ENCODE data around the gene MTMR3.
"Not testable (repeated sequence)": the region's sequence is repeated elsewhere in the genome, so short reads cannot be mapped to it uniquely, and the experiment has no call there.

Gene MTMR3

GRCh38 chr22:29956680-29957079 is 73.7 kb downstream of the MTMR3 start:
- FAIRE-seq (no peak), DNase-seq (ENCODE audit: low spot score) (no peak)

- no peak for DNase-seq (ENCODE audit: low spot score)
- FAIRE-seq = no peak
Observed at GRCh38 chr22:29958170-29958569, 75.2 kb downstream of the MTMR3 start.

GRCh38 chr22:29964776-29965175 is 81.8 kb downstream of the MTMR3 start:
- DNase-seq (ENCODE audit: low spot score) (no peak), FAIRE-seq (no peak)

- DNase-seq (ENCODE audit: low spot score) (no peak), FAIRE-seq (no peak)
Observed at GRCh38 chr22:29967461-29967860, 84.5 kb downstream of the MTMR3 start.

GRCh38 chr22:29971607-29972006 is 88.6 kb downstream of the MTMR3 start:
- DNase-seq (ENCODE audit: low spot score) = no peak
- no peak for FAIRE-seq

GRCh38 chr22:29972121-29972520 is 89.1 kb downstream of the MTMR3 start:
- FAIRE-seq (no peak), DNase-seq (ENCODE audit: low spot score) (no peak)

GRCh38 chr22:29973269-29973668 is 90.3 kb downstream of the MTMR3 start:
- DNase-seq (ENCODE audit: low spot score) (no peak), FAIRE-seq (no peak)

- not testable (repeated sequence) for FAIRE-seq
Observed at GRCh38 chr22:29973680-29974079, 90.7 kb downstream of the MTMR3 start.

GRCh38 chr22:29975494-29975893 is 92.5 kb downstream of the MTMR3 start:
- DNase-seq (ENCODE audit: low spot score) (no peak), FAIRE-seq (no peak)

More at GRCh38 chr22:29973680-29974079, 90.7 kb downstream of the MTMR3 start:
- not testable (repeated sequence) for DNase-seq (ENCODE audit: low spot score)

GRCh38 chr22:29977107-29977506 is 94.1 kb downstream of the MTMR3 start:
- FAIRE-seq (no peak), DNase-seq (ENCODE audit: low spot score) (no peak)

GRCh38 chr22:29979777-29980321 is 96.9 kb downstream of the MTMR3 start:
- DNase-seq (ENCODE audit: low spot score) (no peak), FAIRE-seq (no peak)

- DNase-seq (ENCODE audit: low spot score) (no peak), FAIRE-seq (no peak)
Observed at GRCh38 chr22:29983296-29983917, 100.4 kb downstream of the MTMR3 start.

GRCh38 chr22:29985912-29986311 is 102.9 kb downstream of the MTMR3 start:
- DNase-seq (ENCODE audit: low spot score) (no peak), FAIRE-seq (no peak)

GRCh38 chr22:29987137-29987536 is 104.2 kb downstream of the MTMR3 start:
- FAIRE-seq (no peak), DNase-seq (ENCODE audit: low spot score) (no peak)

- FAIRE-seq = no peak
Observed at GRCh38 chr22:29988719-29989118, 105.7 kb downstream of the MTMR3 start.

GRCh38 chr22:29989446-29989845 is 106.5 kb downstream of the MTMR3 start:
- DNase-seq (ENCODE audit: low spot score) (no peak), FAIRE-seq (no peak)

More at GRCh38 chr22:29988719-29989118, 105.7 kb downstream of the MTMR3 start:
- no peak for DNase-seq (ENCODE audit: low spot score)

- no peak for DNase-seq (ENCODE audit: low spot score)
- FAIRE-seq = no peak
Observed at GRCh38 chr22:29992341-29993275, 109.6 kb downstream of the MTMR3 start.

GRCh38 chr22:29994027-29994715 is 111.2 kb downstream of the MTMR3 start:
- FAIRE-seq (peak; percentile 95), DNase-seq (ENCODE audit: low spot score) (peak; percentile 91)

- no peak for FAIRE-seq
- DNase-seq (ENCODE audit: low spot score) = peak; percentile 62
Observed at GRCh38 chr22:29994943-29995342, 112.0 kb downstream of the MTMR3 start.

GRCh38 chr22:29997107-29997506 is 114.1 kb downstream of the MTMR3 start:
- FAIRE-seq = no peak
- DNase-seq (ENCODE audit: low spot score) = no peak

GRCh38 chr22:29997516-29997915 is 114.5 kb downstream of the MTMR3 start:
- no peak for FAIRE-seq
- no peak for DNase-seq (ENCODE audit: low spot score)
